ENCODE results near the gene GCGR. TPM values are rescaled to one million over a fixed set of nuclear protein-coding genes. Genes with fewer than 3 reads are reported as not detected.

The GCGR gene
- total RNA-seq, 2 experiments from 2014 or later: not detected

DNA sequence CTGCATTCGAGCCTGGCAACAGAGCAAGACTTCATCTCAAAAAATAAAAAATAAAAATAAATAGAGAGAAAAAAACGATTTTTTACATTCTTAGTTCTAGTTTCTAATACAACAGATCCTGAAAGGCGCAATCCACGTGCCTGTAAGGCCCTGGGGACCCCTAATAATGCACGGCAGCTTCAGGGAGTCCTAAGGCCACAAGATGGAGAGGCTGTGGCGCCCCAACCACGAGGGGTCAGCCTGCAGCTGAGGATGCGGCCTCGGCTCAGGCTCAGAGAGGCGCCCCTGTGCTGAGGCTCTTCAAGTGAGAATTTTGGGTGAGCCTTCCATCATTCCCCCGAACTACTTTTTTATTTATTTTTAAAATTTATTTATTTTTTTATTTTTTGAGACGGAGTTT is 45.5 kb downstream of the GCGR start:
- POLR2A ChIA-PET: no interaction called here
- Histone ChIP-seq H3K27ac (ENCODE audit: low read depth, low read length, poor library complexity, severe bottlenecking) (no peak overlapping the region), H3K4me2 (ENCODE audit: low read length) (no peak overlapping the region), H4K20me1 (ENCODE audit: insufficient read depth, low read length) (no peaks in the 10 kb centered on the region), H3K9me3 (ENCODE audit: low read length) (no peaks in the 10 kb centered on the region), H3K79me2 (ENCODE audit: insufficient read depth, low read depth, low read length) (no peaks in the 10 kb centered on the region), H3K4me3 (ENCODE audit: low read depth, low read length, poor library complexity, severe bottlenecking) (no peak overlapping the region), H2AFZ (ENCODE audit: low read length) (no peak overlapping the region), H3K36me3 (ENCODE audit: insufficient read depth, low read length) (peaks cover 92% of the 10 kb centered on the region), H3K9me2 (ENCODE audit: insufficient read depth, low read length) (no peaks in the 10 kb centered on the region), H3K4me1 (ENCODE audit: insufficient read depth, low read length, poor library complexity, severe bottlenecking) (no peaks in the 10 kb centered on the region)
- DNase-seq (ENCODE audit: low spot score): no peak
- intact Hi-C loops (cut with micrococcal nuclease; ENCODE audit: unreplicated experiment): no loop called here
- CTCF ChIA-PET (ENCODE audit: unreplicated experiment): no interaction called here
- TF ChIP-seq, protein P1, sequence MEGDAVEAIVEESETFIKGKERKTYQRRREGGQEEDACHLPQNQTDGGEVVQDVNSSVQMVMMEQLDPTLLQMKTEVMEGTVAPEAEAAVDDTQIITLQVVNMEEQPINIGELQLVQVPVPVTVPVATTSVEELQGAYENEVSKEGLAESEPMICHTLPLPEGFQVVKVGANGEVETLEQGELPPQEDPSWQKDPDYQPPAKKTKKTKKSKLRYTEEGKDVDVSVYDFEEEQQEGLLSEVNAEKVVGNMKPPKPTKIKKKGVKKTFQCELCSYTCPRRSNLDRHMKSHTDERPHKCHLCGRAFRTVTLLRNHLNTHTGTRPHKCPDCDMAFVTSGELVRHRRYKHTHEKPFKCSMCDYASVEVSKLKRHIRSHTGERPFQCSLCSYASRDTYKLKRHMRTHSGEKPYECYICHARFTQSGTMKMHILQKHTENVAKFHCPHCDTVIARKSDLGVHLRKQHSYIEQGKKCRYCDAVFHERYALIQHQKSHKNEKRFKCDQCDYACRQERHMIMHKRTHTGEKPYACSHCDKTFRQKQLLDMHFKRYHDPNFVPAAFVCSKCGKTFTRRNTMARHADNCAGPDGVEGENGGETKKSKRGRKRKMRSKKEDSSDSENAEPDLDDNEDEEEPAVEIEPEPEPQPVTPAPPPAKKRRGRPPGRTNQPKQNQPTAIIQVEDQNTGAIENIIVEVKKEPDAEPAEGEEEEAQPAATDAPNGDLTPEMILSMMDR (conservative IDR thresholded peaks at IDR 0.05; ENCODE audit: low read length): no peak
- TF ChIP-seq EZH2phosphoT487 (IDR thresholded peaks at IDR 0.05; ENCODE audit: borderline replicate concordance, low read depth, low read length): no peak
- BruUV-seq (replicated peaks): no TSS peak

DNA sequence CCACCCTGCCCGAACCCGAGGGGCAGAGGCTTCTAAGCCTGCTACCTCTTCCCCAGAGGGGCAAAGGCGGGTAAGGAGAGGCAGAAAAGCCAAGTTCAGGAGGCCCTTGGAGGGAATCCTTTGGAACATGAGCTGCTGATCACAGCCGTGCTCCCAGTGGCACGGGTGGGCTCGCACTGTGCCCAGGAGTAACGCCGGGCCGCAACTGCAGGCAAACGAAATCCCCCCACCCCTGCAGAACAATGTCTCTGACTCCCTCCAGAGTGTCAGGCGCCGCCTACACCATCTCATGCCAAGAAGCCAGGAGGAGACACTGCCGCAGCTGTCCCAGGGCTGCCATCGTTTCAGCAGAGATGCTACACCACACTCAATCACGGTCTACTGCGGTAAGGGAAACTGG is 47.5 kb downstream of the GCGR start:
- no peaks in the 10 kb centered on the region; the same call in 1 of the 2 replicates for H3K79me2 ChIP-seq (ENCODE audit: insufficient read depth, low read depth, low read length)
- BruUV-seq (replicated peaks): no TSS peak
- H4K20me1 ChIP-seq (ENCODE audit: insufficient read depth, low read length): no peaks in the 10 kb centered on the region
- intact Hi-C loops (cut with micrococcal nuclease; ENCODE audit: unreplicated experiment): no loop called here
- H3K36me3 ChIP-seq (ENCODE audit: insufficient read depth, low read length): peaks cover 90% of the 10 kb centered on the region
- TF ChIP-seq, protein P1 (conservative IDR thresholded peaks at IDR 0.05; ENCODE audit: low read length): no peak
- TF ChIP-seq EZH2phosphoT487 (IDR thresholded peaks at IDR 0.05; ENCODE audit: borderline replicate concordance, low read depth, low read length): no peak
- H3K9me3 ChIP-seq (ENCODE audit: low read length): no peaks in the 10 kb centered on the region
- CTCF ChIA-PET (ENCODE audit: unreplicated experiment): no interaction called here
- H3K4me1 ChIP-seq (ENCODE audit: insufficient read depth, low read length, poor library complexity, severe bottlenecking): no peaks in the 10 kb centered on the region
- POLR2A ChIA-PET: no interaction called here
- H3K27ac ChIP-seq (ENCODE audit: low read depth, low read length, poor library complexity, severe bottlenecking): no peak overlapping the region
- no peak overlapping the region for H2AFZ ChIP-seq (ENCODE audit: low read length)
- H3K9me2 ChIP-seq (ENCODE audit: insufficient read depth, low read length): no peaks in the 10 kb centered on the region
- no peak overlapping the region for H3K4me3 ChIP-seq (ENCODE audit: low read depth, low read length, poor library complexity, severe bottlenecking)
- H3K4me2 ChIP-seq (ENCODE audit: low read length): no peak overlapping the region
- DNase-seq (ENCODE audit: low spot score): no peak

DNA sequence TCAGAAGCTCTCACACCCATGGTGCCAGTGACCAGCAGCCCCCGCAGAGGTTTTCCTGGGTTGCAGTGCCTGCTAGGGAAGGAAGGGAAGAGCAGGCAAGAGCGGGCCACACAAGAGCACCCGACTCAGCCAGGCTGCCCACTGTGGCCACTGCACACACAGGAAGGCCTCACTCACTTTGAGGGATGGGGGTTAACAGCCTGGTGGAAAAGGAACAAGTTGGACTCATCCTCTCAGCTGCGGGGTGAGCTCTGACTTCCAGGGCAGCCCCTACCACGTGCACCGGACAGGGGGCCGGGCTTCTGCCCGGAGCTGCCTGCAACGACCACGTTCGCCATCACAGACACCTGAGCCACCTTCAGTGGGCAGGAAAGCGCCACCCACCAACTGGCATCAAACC is 48.3 kb downstream of the GCGR start:
- intact Hi-C loops (cut with micrococcal nuclease; ENCODE audit: unreplicated experiment): no loop called here
- no peaks in the 10 kb centered on the region for H3K9me2 ChIP-seq (ENCODE audit: insufficient read depth, low read length)
- H3K36me3 ChIP-seq (ENCODE audit: insufficient read depth, low read length): peaks cover 90% of the 10 kb centered on the region
- no peak overlapping the region for H3K4me3 ChIP-seq (ENCODE audit: low read depth, low read length, poor library complexity, severe bottlenecking)
- no peaks in the 10 kb centered on the region for H4K20me1 ChIP-seq (ENCODE audit: insufficient read depth, low read length)
- no peak overlapping the region for H2AFZ ChIP-seq (ENCODE audit: low read length)
- H3K4me2 ChIP-seq (ENCODE audit: low read length): no peak overlapping the region
- peaks cover under 1% of the 10 kb centered on the region; the same call in 1 of the 2 replicates for H3K79me2 ChIP-seq (ENCODE audit: insufficient read depth, low read depth, low read length)
- BruUV-seq (replicated peaks): no TSS peak
- ChIA-PET POLR2A (no interaction called here), CTCF (ENCODE audit: unreplicated experiment) (no interaction called here)
- DNase-seq (ENCODE audit: low spot score): no peak
- TF ChIP-seq, protein P1 (conservative IDR thresholded peaks at IDR 0.05; ENCODE audit: low read length): no peak
- no peak for TF ChIP-seq EZH2phosphoT487 (IDR thresholded peaks at IDR 0.05; ENCODE audit: borderline replicate concordance, low read depth, low read length)
- no peaks in the 10 kb centered on the region for H3K4me1 ChIP-seq (ENCODE audit: insufficient read depth, low read length, poor library complexity, severe bottlenecking)
- H3K9me3 ChIP-seq (ENCODE audit: low read length): no peaks in the 10 kb centered on the region
- H3K27ac ChIP-seq (ENCODE audit: low read depth, low read length, poor library complexity, severe bottlenecking): no peak overlapping the region

Measured in OCI-LY7 (cell line).